Subcutaneous abdominal adipose tissue (tissue), 5 donors: ENCODE data around the gene CFAP221.

Experiments used
- H3K27ac ChIP-seq: one replicate; pipeline ENCODE4 v1.7.0; 2013; ENCODE audit warnings: low read depth, mild to moderate bottlenecking, inconsistent platforms, low read length, moderate library complexity
- H3K27me3 ChIP-seq, 5 donors: one replicate each; pipeline ENCODE4 v1.7.0; 2013; ENCODE audit warnings: low read length in 5 of 5, inconsistent platforms in 1 of 5; ENCODE audit not compliant: control insufficient read depth in 5 of 5, insufficient read depth in 4 of 5
- H3K36me3 ChIP-seq, 5 donors: one replicate each; pipeline ENCODE4 v1.7.0; 2013; ENCODE audit warnings: low read length in 5 of 5; ENCODE audit not compliant: control insufficient read depth in 5 of 5, insufficient read depth in 5 of 5
- H3K4me1 ChIP-seq, 5 donors: one replicate each; pipeline ENCODE4 v1.7.0; 2013; ENCODE audit warnings: low read length in 5 of 5, mild to moderate bottlenecking in 3 of 5, moderate library complexity in 1 of 5; ENCODE audit not compliant: control insufficient read depth in 5 of 5, insufficient read depth in 5 of 5
- H3K4me3 ChIP-seq, 5 donors: one replicate each; pipeline ENCODE4 v1.7.0; 2013; ENCODE audit warnings: low read length in 5 of 5, low read depth in 1 of 5
- H3K9ac ChIP-seq, 5 donors: one replicate each; pipeline ENCODE4 v1.7.0; 2013; ENCODE audit warnings: low read length in 5 of 5, mild to moderate bottlenecking in 4 of 5, moderate library complexity in 3 of 5
- H3K9me3 ChIP-seq, 5 donors: one replicate each; pipeline ENCODE4 v1.7.0; 2013; ENCODE audit warnings: low read length in 5 of 5; ENCODE audit not compliant: control insufficient read depth in 5 of 5
- donor health status: healthy.
- donor health status: healthy.
- donor health status: healthy.
- donor health status: healthy.
- donor health status: healthy.

CFAP221 gene

DNA sequence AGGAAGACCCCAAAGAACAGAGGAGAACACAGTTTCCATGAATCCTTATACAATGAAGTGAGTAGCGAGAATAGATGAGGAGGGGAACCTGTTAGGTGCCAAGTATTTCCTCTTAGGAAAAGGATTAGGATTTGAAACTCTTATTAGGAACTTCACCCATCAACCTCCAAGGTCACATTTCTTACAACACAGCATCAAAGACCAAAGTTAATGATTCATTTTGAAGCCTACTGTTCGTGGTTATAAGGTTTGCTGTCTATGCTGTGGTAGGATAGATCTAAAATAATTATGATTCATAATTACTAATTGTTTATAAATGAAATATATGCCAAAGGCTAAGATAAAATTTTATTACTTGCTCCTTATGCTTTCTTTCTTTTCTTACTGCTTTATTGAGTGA, 6.1 kb downstream of the CFAP221 start:
- H3K27me3 ChIP-seq = no peaks in the 10 kb centered on the region
- no peak overlapping the region for H3K4me3 ChIP-seq
- no peaks in the 10 kb centered on the region for H3K9me3 ChIP-seq
- no peak overlapping the region for H3K9ac ChIP-seq
- H3K36me3 ChIP-seq = no peaks in the 10 kb centered on the region
- H3K27ac ChIP-seq = no peak overlapping the region
- H3K4me1 ChIP-seq = peaks cover 0 to 5% (median 0%) of the 10 kb centered on the region in 5 donors

DNA sequence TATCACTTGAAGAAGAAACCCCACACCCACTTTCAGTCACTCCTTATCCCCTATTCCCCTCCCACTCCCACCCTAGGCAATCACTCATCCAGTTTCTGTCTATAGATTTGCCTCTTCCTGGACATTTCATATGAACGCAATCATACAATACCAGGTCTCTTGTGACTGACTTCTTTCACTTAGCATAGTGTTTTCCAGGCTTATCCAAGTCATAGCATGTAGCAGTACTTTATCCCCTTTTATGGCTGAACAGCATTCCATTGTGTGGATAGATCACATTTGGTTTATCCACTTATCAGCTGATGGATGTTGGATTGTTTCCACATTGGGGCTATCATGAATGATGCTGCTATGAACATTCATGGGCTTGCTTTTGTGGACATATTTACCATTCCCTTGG, 6.6 kb downstream of the CFAP221 start:
- no peaks in the 10 kb centered on the region for H3K27me3 ChIP-seq
- no peak overlapping the region for H3K27ac ChIP-seq
- no peak overlapping the region for H3K9ac ChIP-seq
- H3K9me3 ChIP-seq = no peaks in the 10 kb centered on the region
- peaks cover 0 to under 1% (median 0%) of the 10 kb centered on the region in 5 donors for H3K4me1 ChIP-seq
- H3K36me3 ChIP-seq = no peaks in the 10 kb centered on the region
- H3K4me3 ChIP-seq = no peak overlapping the region

DNA sequence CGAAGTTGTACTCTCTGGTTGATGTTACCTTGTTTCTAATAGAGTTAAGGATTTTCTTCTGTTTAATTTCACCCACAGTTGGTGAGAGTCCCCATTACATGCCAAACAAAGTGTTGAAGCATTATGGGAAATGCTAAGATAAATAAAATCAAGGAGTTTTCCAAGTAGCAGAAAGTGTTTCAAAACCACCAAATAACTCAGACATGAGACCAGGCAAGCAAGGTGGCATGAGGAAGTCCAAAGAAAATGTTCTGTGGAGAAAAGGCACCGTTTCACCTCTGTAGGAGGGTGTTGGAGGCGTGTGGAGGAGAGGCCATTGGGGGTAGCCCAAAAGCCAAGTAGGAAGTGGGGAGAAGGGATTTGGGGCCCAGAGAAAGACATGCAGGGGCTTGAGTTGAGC, 8.7 kb downstream of the CFAP221 start:
- H3K4me1 ChIP-seq = no peaks in the 10 kb centered on the region
- no peak overlapping the region for H3K9ac ChIP-seq
- no peaks in the 10 kb centered on the region for H3K9me3 ChIP-seq
- no peak overlapping the region for H3K27ac ChIP-seq
- no peaks in the 10 kb centered on the region for H3K36me3 ChIP-seq
- H3K27me3 ChIP-seq = no peaks in the 10 kb centered on the region
- H3K4me3 ChIP-seq = no peak overlapping the region

DNA sequence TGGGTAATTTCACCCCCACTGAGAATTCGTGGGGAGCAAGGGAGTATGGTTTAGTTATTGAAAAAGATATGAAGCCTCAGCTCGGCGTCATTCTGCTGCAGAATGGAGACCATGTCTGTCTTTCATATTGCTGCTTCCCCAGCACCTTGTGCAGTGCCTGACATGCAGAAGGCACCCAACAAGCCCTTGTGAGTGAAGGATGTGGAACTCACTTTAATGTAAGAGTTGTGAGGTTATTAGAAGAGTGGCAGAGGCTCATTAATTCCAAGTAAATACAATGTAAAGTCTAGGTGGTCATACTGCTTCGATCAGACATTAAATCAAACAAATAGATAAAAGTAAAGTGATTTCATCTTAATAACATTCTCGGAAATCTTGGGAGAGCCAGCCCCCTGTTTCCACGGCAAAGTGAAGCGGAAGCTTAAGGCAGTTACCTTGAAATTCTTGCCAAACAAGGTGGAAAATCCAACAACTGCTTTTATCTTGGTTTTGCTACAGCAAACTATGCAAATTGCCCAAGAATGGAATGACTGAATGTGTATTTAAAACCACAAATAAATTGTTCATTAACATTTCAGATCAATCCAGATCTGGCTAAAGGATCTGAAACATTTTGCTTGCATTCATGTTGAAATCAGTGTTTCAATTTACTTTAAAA, 9.6 kb downstream of the CFAP221 start:
- Histone ChIP-seq H3K27me3 (no peaks in the 10 kb centered on the region), H3K36me3 (no peaks in the 10 kb centered on the region), H3K4me3 (no peak overlapping the region), H3K9ac (no peak overlapping the region), H3K27ac (no peak overlapping the region), H3K9me3 (no peaks in the 10 kb centered on the region), H3K4me1 (no peaks in the 10 kb centered on the region)

DNA sequence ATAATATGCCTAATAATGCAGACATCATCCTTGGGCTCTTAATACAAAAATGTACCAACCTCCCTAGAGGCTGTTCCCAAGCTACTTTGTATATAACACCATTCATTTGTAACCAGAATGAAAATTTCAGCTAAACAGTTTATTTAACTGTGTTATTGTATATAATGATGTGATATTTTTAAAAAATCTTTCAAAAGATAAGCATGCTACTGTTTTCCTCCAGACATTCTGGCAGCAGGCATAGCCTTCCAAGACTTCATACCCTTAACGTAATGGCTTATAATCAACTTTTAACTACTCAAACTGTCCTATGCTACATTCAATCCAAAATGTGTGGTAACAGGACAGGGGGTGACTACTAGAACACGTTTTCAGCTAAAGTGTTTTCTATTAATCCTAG, 21.2 kb downstream of the CFAP221 start:
- Histone ChIP-seq H3K4me1 (no peaks in the 10 kb centered on the region), H3K9ac (no peak overlapping the region), H3K36me3 (no peaks in the 10 kb centered on the region), H3K4me3 (no peak overlapping the region), H3K27ac (no peak overlapping the region), H3K9me3 (peaks cover 0 to 7% (median 0%) of the 10 kb centered on the region in 5 donors), H3K27me3 (no peaks in the 10 kb centered on the region)

DNA sequence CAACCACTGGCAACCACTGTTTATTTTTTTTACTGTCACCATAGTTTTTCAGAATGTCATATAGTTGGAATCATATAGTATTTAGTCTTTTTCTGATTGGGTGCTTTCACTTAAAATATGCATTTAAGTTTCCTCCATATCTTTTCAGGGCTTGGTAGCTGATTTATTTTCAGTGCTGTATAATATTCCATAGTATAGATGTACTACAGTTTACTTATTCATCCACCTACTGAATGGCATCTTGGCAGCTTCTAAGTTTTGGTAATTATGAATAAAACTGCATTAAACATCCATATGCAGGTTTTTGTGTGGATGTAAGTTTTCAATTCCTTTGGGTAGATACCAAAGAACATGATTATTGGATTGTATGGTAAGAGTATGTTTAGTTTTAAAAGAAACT, 23.0 kb downstream of the CFAP221 start:
- no peak overlapping the region for H3K9ac ChIP-seq
- peaks cover 0 to 7% (median 0%) of the 10 kb centered on the region in 5 donors for H3K9me3 ChIP-seq
- no peaks in the 10 kb centered on the region for H3K4me1 ChIP-seq
- H3K4me3 ChIP-seq = no peak overlapping the region
- no peak overlapping the region for H3K27ac ChIP-seq
- H3K27me3 ChIP-seq = no peaks in the 10 kb centered on the region
- H3K36me3 ChIP-seq = no peaks in the 10 kb centered on the region

DNA sequence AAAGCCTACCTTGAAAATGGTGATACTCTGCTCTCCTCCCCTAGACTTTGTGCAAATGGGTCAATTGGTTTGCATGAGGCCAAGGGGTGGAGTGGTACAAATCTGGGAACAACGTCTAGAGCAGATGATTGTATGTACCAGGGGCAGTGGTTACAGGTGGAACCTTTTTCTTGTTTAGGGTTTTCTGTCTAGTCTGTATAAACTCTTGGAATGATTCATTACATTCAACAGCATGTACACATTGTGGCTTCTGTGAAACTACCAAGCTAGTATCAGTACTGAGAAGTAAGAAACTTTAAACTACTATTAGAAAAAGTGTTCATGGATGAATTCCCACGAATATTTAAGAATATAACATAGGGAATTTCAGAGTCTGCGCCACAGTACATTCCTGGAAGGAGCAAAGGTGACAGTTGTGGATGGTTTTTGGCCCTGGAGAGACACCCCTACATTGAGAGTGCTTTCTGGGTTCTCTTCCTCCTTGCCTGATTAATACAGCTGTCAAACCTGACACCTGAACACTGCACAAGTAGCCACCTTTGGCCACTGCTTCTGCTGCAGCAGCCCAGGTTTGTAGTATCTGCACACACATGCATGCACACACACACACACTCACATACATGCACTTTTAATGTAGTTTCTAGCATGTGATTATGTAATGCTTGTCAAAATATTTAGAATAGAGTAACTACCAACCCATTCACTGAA, 30.0 kb downstream of the CFAP221 start:
- Histone ChIP-seq H3K27me3 (no peaks in the 10 kb centered on the region), H3K4me1 (no peaks in the 10 kb centered on the region), H3K9me3 (peaks cover 0 to 7% (median 5%) of the 10 kb centered on the region in 5 donors), H3K9ac (no peak overlapping the region), H3K27ac (no peak overlapping the region), H3K36me3 (no peaks in the 10 kb centered on the region), H3K4me3 (no peak overlapping the region)

DNA sequence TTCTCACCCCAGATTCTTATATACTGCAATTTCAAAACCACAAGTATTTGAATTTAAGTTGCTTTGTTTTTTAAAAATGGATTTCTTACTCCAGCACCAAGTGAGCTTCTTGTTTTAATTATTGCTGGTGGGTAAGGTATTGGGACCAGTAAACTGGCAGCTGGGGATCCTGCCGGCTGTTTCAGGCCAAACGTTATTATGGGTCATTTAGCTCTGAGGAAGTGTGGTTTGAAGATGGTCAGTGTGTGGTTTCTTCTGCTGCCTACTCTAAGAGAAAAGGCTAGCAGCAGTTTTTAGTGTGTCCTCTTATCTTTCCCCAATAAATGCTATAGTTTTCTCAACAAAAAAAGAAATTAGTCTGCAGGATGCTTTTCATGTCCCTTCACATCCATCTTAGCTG, 30.6 kb downstream of the CFAP221 start:
- Histone ChIP-seq H3K27me3 (no peaks in the 10 kb centered on the region), H3K4me3 (no peak overlapping the region), H3K4me1 (no peaks in the 10 kb centered on the region), H3K9ac (no peak overlapping the region), H3K9me3 (peaks cover 0 to 7% (median 5%) of the 10 kb centered on the region in 5 donors), H3K27ac (no peak overlapping the region), H3K36me3 (no peaks in the 10 kb centered on the region)

DNA sequence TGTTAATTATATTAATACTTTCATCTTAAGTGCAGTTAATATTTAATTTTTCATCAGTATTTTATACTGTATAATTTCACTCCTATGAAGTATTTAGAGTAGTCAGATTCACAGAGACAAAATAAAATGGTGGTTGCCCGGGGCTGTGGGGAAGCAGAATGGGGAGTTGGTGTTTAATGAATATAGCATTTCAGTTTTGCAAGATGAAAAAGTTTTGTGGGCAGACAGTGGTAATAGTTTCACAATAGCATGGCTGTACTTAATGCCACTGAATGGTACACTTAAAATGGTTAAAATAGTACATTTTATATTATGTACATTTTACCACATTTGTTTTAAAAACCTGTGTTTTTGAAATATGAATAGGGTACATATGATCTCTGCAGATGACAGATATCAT, 31.2 kb downstream of the CFAP221 start:
- Histone ChIP-seq H3K4me1 (no peaks in the 10 kb centered on the region), H3K36me3 (no peaks in the 10 kb centered on the region), H3K9me3 (peaks cover 0 to 7% (median 5%) of the 10 kb centered on the region in 5 donors), H3K4me3 (no peak overlapping the region), H3K9ac (no peak overlapping the region), H3K27me3 (no peaks in the 10 kb centered on the region), H3K27ac (no peak overlapping the region)

DNA sequence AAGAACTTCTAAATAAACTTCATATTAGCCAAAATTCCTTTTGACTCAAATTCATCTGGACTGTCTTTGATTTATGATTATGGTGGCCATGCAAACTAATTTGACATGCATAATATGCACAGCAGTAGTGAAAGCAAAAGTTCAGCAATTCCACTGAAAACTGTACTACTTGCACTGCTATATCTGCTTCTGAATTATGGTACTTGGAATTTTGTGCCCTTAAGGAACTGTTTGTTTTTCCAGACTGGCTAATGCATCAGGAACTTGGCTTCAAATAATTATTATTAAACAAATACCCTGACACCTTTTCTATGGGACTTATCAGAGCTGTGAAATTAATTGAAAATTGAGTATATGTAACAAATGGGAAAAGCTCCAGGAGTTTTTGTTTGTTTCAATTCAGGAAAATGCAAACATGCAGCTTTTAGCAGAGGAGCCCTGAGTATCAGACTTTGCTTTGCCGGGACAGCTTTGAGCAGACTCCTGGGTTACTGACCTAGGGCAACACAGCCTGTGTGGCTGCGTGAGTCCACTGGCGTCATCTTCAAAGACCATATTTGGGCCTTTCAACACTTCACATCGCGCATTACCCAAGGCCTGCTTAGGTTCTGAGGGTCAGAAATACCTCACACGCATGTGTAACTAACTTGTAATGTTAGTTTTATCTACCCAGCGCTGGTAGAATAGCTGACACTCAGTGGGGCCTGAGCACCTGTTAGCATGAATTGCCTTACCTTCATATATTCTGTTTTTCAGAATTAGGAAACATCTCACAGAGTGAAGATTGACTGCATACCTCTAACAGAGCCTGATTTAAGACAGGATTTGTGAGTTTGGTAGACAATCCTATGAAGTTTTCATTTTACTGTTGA, 35.4 kb downstream of the CFAP221 start:
- Histone ChIP-seq H3K4me1 (no peaks in the 10 kb centered on the region), H3K27me3 (no peaks in the 10 kb centered on the region), H3K4me3 (no peak overlapping the region), H3K27ac (no peak overlapping the region), H3K36me3 (no peaks in the 10 kb centered on the region), H3K9ac (no peak overlapping the region), H3K9me3 (peaks cover 0 to 8% (median 7%) of the 10 kb centered on the region in 5 donors)
